K562 (cell line): ENCODE results near the gene SLX4IP. TPM values are rescaled to one million over a fixed set of nuclear protein-coding genes. Genes with fewer than 3 reads are reported as not detected.

Experiments
- ATAC-seq: fragments of 200-7000 bp; cut with Tn5 transposase; 3 replicates; pipeline ENCODE4 v1.9.1; 2020; ENCODE audit warnings: moderate library complexity
- BruUV-seq: library from RNA; stranded (reverse); fragments of 400-500 nt; replicated peaks from 2 replicates; lab custom pipeline; 2021; lab: Mats Ljungman, UMichigan
- CTCF ChIA-PET: fragments of 300-600 bp; formaldehyde crosslinking; extraction: SDS; loops from one replicate; lab custom pipeline; 2021; ENCODE audit warnings: low intra/inter-chr PET ratio; lab: Yijun Ruan, JAX
- POLR2A ChIA-PET: fragments of 300-600, 350-650 bp; sonication (Branson Sonifier 250); formaldehyde crosslinking; extraction: SDS; loops from one replicate; lab custom pipeline; 2021; ENCODE audit warnings: antibody characterized with exemption, inconsistent platforms; lab: Yijun Ruan, JAX
- DNase-seq, 4 experiments: peaks; one replicate each; pipeline versions ENCODE4 v3.0.0 to v3.0.0-alpha.2; 2011 to 2018; ENCODE audit warnings: low spot score in 3 of 4, mixed read lengths in 3 of 4; ENCODE audit errors: extremely low read depth in 1 of 4
- FAIRE-seq: peaks from 2 replicates; lab custom pipeline; 2011; peaks lifted over from hg19 to GRCh38; lab: Jason Lieb, UNC
- H2AFZ ChIP-seq: 2 replicates; pipeline ENCODE4 v1.6.0; 2011; ENCODE audit warnings: low read depth, low read length, control low read depth, inconsistent platforms
- H3K27ac ChIP-seq: fragments of 200-600 bp; 3 replicates; pipeline ENCODE4 v1.8.0; 2011; ENCODE audit warnings: low read depth, mild to moderate bottlenecking, control low read depth, inconsistent platforms, low read length, moderate library complexity, mixed read lengths; ENCODE audit errors: extremely low read depth
- H3K27me3 ChIP-seq, 2 experiments: fragments of 300-600 bp in 1 of 2; 2 replicates in 1 of 2; 3 replicates in 1 of 2; pipeline versions ENCODE4 v1.6.0 to v1.8.0; 2011; ENCODE audit warnings: inconsistent platforms in 2 of 2, low read length in 2 of 2, mild to moderate bottlenecking in 1 of 2, mixed read lengths in 1 of 2, moderate library complexity in 1 of 2; ENCODE audit not compliant: control insufficient read depth in 2 of 2, insufficient read depth in 2 of 2
- H3K36me3 ChIP-seq: fragments of 300-600 bp; 3 replicates; pipeline ENCODE4 v1.8.0; 2011; ENCODE audit warnings: mild to moderate bottlenecking, low read length, inconsistent platforms; ENCODE audit not compliant: control insufficient read depth, insufficient read depth
- H3K4me1 ChIP-seq, 2 experiments: fragments of 200-600 bp in 1 of 2; replicated peaks in 1 of 2; 2 replicates in 1 of 2; 3 replicates in 1 of 2; pipeline versions ENCODE4 v1.5.1 to v1.8.0; 2011; ENCODE audit warnings: inconsistent platforms in 2 of 2, low read length in 2 of 2, mild to moderate bottlenecking in 1 of 2, mixed read lengths in 1 of 2, moderate library complexity in 1 of 2; ENCODE audit not compliant: control insufficient read depth in 2 of 2, insufficient read depth in 2 of 2
- H3K4me2 ChIP-seq: 2 replicates; pipeline ENCODE4 v1.6.1; 2011; ENCODE audit warnings: low read length, control low read depth, inconsistent platforms, mixed read lengths; ENCODE audit not compliant: insufficient read depth
- H3K4me3 ChIP-seq: fragments of 200-600 bp; sonication (generic), shearing (Covaris generic); 2 replicates; pipeline ENCODE4 v1.5.1; 2016; ENCODE audit warnings: control low read depth, inconsistent platforms
- H3K79me2 ChIP-seq: fragments of 200-600 bp; 3 replicates; pipeline ENCODE4 v1.8.0; 2011; ENCODE audit warnings: low read length, inconsistent platforms; ENCODE audit not compliant: control insufficient read depth, insufficient read depth
- H3K9ac ChIP-seq, 2 experiments: 2 replicates each; pipeline versions ENCODE4 v1.6.0 to v1.6.1; 2011; ENCODE audit warnings: low read depth in 2 of 2, low read length in 2 of 2, control low read depth in 1 of 2, inconsistent platforms in 1 of 2, mild to moderate bottlenecking in 1 of 2, mixed read lengths in 1 of 2; ENCODE audit not compliant: insufficient read depth in 1 of 2
- H3K9me1 ChIP-seq: one replicate; pipeline ENCODE4 v1.6.0; 2011; ENCODE audit warnings: inconsistent platforms, mild to moderate bottlenecking, low read length, moderate library complexity; ENCODE audit not compliant: control insufficient read depth, insufficient read depth
- H3K9me3 ChIP-seq: replicated peaks from 2 replicates; pipeline ENCODE4 v1.5.1; 2011; ENCODE audit warnings: low read depth, low read length, inconsistent platforms; ENCODE audit not compliant: control insufficient read depth, insufficient read depth
- H4K20me1 ChIP-seq: replicated peaks from 2 replicates; pipeline ENCODE4 v1.6.1; 2011; ENCODE audit warnings: low read length, inconsistent platforms, mixed read lengths; ENCODE audit not compliant: control insufficient read depth, insufficient read depth
- CTCFL ChIP-seq: IDR thresholded peaks from 2 replicates; pipeline ENCODE4 v1.6.1; 2011; ENCODE audit warnings: borderline replicate concordance, low read depth, mild to moderate bottlenecking, moderate library complexity, low read length; ENCODE audit not compliant: insufficient read depth, poor library complexity, severe bottlenecking
- E2F1 ChIP-seq: sonication (generic); formaldehyde crosslinking; IDR thresholded peaks from 2 replicates; pipeline ENCODE4 v1.8.1; 2023; ENCODE audit warnings: mild to moderate bottlenecking, missing genetic modification reagents, moderate library complexity
- JUNB ChIP-seq: fragments of 450-650 bp; formaldehyde crosslinking; conservative IDR thresholded peaks from 2 replicates; pipeline ENCODE4 v1.4.0; 2020; ENCODE audit warnings: mild to moderate bottlenecking
- PTTG1 ChIP-seq: fragments of 450-650 bp; IDR thresholded peaks from 2 replicates; pipeline ENCODE4 v1.6.1; 2016; ENCODE audit warnings: low read depth, mild to moderate bottlenecking, missing genetic modification characterization, missing compliant biosample characterization
- TARDBP ChIP-seq: fragments of 450-650 bp; IDR thresholded peaks from 2 replicates; pipeline ENCODE4 v1.6.1; 2016
- ZNF766 ChIP-seq: fragments of 200-800 bp; sonication (Bioruptor generic); conservative IDR thresholded peaks from 2 replicates; pipeline ENCODE4 v1.6.1; 2016; ENCODE audit warnings: missing genetic modification characterization, missing compliant biosample characterization
- WGBS: fragments of 100-300 bp; shearing (Covaris generic); methylation state at CpG from one replicate; pipeline ENCODE4 v1.1.6; 2016; ENCODE audit warnings: low coverage, mixed read lengths; ENCODE audit not compliant: insufficient coverage; ENCODE audit errors: missing lambda C conversion rate; 5-methylcytosine and 5-hydroxymethylcytosine counted together
- in situ Hi-C: fragments of 300-500 bp; cut with MboI; formaldehyde crosslinking; loops from 4 replicates; pipeline ENCODE4 v1.15.0; 2018; ENCODE audit warnings: inconsistent platforms, mixed read lengths
- intact Hi-C: fragments of 100-400 bp; cut with micrococcal nuclease; formaldehyde crosslinking; loops from 2 replicates; pipeline ENCODE4 v1.14.2; 2022
- polyA plus RNA-seq, 8 experiments: library from polyadenylated mRNA; depleted of rRNA in 4 of 8; stranded (reverse) in 5 of 8; unstranded in 3 of 8; fragments of >200 nt; fragmentation: Nextera tagmentation in 2 of 8; fragmentation: Illumina TruSeq in 1 of 8; extraction: Ambion mirVana in 2 of 8; extraction: Trizol in 1 of 8; gene quantifications; 2 replicates each; pipeline versions ENCODE4 v1.2.1 to v1.2.3, GENCODE V29; 2011 to 2014; ENCODE audit warnings: inconsistent platforms in 1 of 8, missing spikeins in 1 of 8
- total RNA-seq, 7 experiments: library from RNA; depleted of rRNA in 6 of 7; stranded (reverse); fragments of >200 nt in 6 of 7; fragmentation: Illumina TruSeq in 2 of 7; extraction: Trizol in 2 of 7; gene quantifications; 2 replicates each; pipeline versions ENCODE4 v1.2.1 to v1.2.3, GENCODE V29; 2011 to 2021; ENCODE audit warnings: low replicate concordance in 1 of 7

SLX4IP gene
- total and polyA plus RNA-seq, 9 of the 15 experiments (the other 6 are each of a cell fraction or from before 2014, with no cell fraction given), result 1.5 to 5.9 (median 3.5) TPM

GRCh38 chr20:10531848-10532247 is 96.7 kb downstream of the SLX4IP start (continued):
- TF ChIP-seq PTTG1 (tag), result no peak
- no peak for TF ChIP-seq ZNF766 (CRISPR knock-in tag)
- TF ChIP-seq, all 486 proteins: peak for 0

GRCh38 chr20:10532361-10532760 is 97.3 kb downstream of the SLX4IP start:
- FAIRE-seq, result no peak
- no peak for ATAC-seq

More at GRCh38 chr20:10532361-10532760, 97.3 kb downstream of the SLX4IP start:
- ChIA-PET CTCF (no interaction called here), POLR2A (interaction anchor here (0.6 kb wide), 1 partner anchor 50 kb away, joined by 3 read pairs; no protein-coding TSS in a partner anchor)
- Histone ChIP-seq H3K4me2 (no peak overlapping the region), H3K36me3 (no peaks in the 10 kb centered on the region), H3K79me2 (no peaks in the 10 kb centered on the region), H3K27ac (no peak overlapping the region), H3K9me3 (no peaks in the 10 kb centered on the region), H4K20me1 (no peaks in the 10 kb centered on the region), H3K4me3 (no peak overlapping the region), H3K9me1 (no peaks in the 10 kb centered on the region), H3K4me1 (peaks cover 0 to 7% of the 10 kb centered on the region in 2 experiments; a peak in 1 of 5 replicates), H3K9ac (no peak overlapping the region), H3K27me3 (no peaks in the 10 kb centered on the region), H2AFZ (no peak overlapping the region)
- in situ Hi-C loops, result no loop called here
- DNase-seq, result no peak
- 58% methylated on average over 3 of the region's 3 CpGs for WGBS
- no peak for TF ChIP-seq CTCFL
- TF ChIP-seq TARDBP, result no peak
- no peak for TF ChIP-seq E2F1
- TF ChIP-seq JUNB (CRISPR knock-in tag), result no peak
- intact Hi-C loops, result no loop called here
- no TSS peak for BruUV-seq
